Panc1 (cell line): ENCODE data around the gene OTUD7B. TPM values are rescaled to one million over a fixed set of nuclear protein-coding genes. Genes with fewer than 3 reads are reported as not detected.

Experiments used
- ATAC-seq: fragments of 200-7000 bp; cut with Tn5 transposase; 2 replicates; pipeline ENCODE4 v1.9.1; 2020; ENCODE audit warnings: mild to moderate bottlenecking, moderate library complexity
- BruUV-seq: library from RNA; stranded (reverse); fragments of 400-500 nt; replicated peaks from 2 replicates; lab custom pipeline; 2021; lab: Mats Ljungman, UMichigan
- CTCF ChIA-PET: fragments of 300-600 bp; sonication (Branson Sonifier 250); formaldehyde crosslinking; loops from one replicate; lab custom pipeline; 2022; ENCODE audit warnings: antibody characterized with exemption; lab: Charles Lee
- POLR2A ChIA-PET: fragments of 300-600 bp; sonication (Branson Sonifier 250); formaldehyde crosslinking; loops from one replicate; lab custom pipeline; 2022; ENCODE audit warnings: antibody characterized with exemption; lab: Charles Lee
- DNase-seq: peaks from one replicate; pipeline ENCODE4 v3.0.0-alpha.2; 2010; ENCODE audit warnings: low read depth, low spot score
- H3K27ac ChIP-seq: 2 replicates; pipeline ENCODE4 v1.5.1; 2011; ENCODE audit warnings: mild to moderate bottlenecking, low read length, inconsistent platforms
- H3K27me3 ChIP-seq: fragments of 200-500 bp; sonication (Bioruptor generic); 2 replicates; pipeline ENCODE4 v1.6.0; 2014; ENCODE audit warnings: low read length, inconsistent platforms; ENCODE audit not compliant: control insufficient read depth, insufficient read depth
- H3K36me3 ChIP-seq: fragments of 200-500 bp; sonication (Bioruptor generic); 2 replicates; pipeline ENCODE4 v1.5.1; 2014; ENCODE audit warnings: inconsistent platforms, mild to moderate bottlenecking, low read length, moderate library complexity; ENCODE audit not compliant: control insufficient read depth, insufficient read depth
- H3K4me1 ChIP-seq: 2 replicates; pipeline ENCODE4 v1.5.1; 2011; ENCODE audit warnings: inconsistent platforms, mild to moderate bottlenecking, low read length, moderate library complexity; ENCODE audit not compliant: control insufficient read depth, insufficient read depth
- H3K4me3 ChIP-seq, 2 experiments: 2 replicates each; pipeline ENCODE4 v1.5.1; 2011 to 2012; ENCODE audit warnings: low read depth in 2 of 2, low read length in 2 of 2, mild to moderate bottlenecking in 2 of 2, inconsistent platforms in 1 of 2, moderate library complexity in 1 of 2
- H3K9me3 ChIP-seq: fragments of 200-500 bp; sonication (Bioruptor generic); 2 replicates; pipeline ENCODE4 v1.5.1; 2014; ENCODE audit warnings: low read depth, mild to moderate bottlenecking, inconsistent platforms, low read length, moderate library complexity; ENCODE audit not compliant: control insufficient read depth, insufficient read depth
- POLR2AphosphoS5 ChIP-seq: IDR thresholded peaks from 2 replicates; pipeline ENCODE4 v1.6.1; 2012; ENCODE audit warnings: mild to moderate bottlenecking, low read depth, low read length, moderate library complexity
- SIN3A ChIP-seq: IDR thresholded peaks from 2 replicates; pipeline ENCODE4 v1.6.1; 2012; ENCODE audit warnings: low read depth, mild to moderate bottlenecking, low read length, moderate library complexity, borderline replicate concordance; ENCODE audit not compliant: insufficient read depth
- TCF7L2 ChIP-seq: IDR thresholded peaks from 2 replicates; pipeline ENCODE4 v1.6.1; 2011; ENCODE audit warnings: mild to moderate bottlenecking, low read depth, low read length, inconsistent platforms
- in situ Hi-C: cut with HindIII; loops from 2 replicates; pipeline ENCODE4 v1.10.0; 2016; ENCODE audit warnings: low sequenced_read_pairs, low pct_unique_long_range_greater_than_20kb
- intact Hi-C: fragments of 100-400 bp; cut with micrococcal nuclease; formaldehyde crosslinking; loops from one replicate; pipeline ENCODE4 v1.10.0; 2022; ENCODE audit not compliant: unreplicated experiment
- total RNA-seq: library from RNA; stranded (reverse); gene quantifications from one replicate; pipeline ENCODE4 v1.2.1, GENCODE V29; 2021; ENCODE audit not compliant: unreplicated experiment
- TF ChIP-seq, protein P1 (sequence below), 2 experiments: IDR thresholded peaks; 2 replicates each; pipeline ENCODE4 v1.6.1; 2011 to 2012; ENCODE audit warnings: low read depth in 2 of 2, control low read depth in 1 of 2, low read length in 1 of 2, mild to moderate bottlenecking in 1 of 2, moderate library complexity in 1 of 2; ENCODE audit not compliant: insufficient read depth in 1 of 2
- TF ChIP-seq, protein P2 (sequence below): fragments of 450-650 bp; IDR thresholded peaks from 2 replicates; pipeline ENCODE4 v1.5.1; 2017; ENCODE audit warnings: mild to moderate bottlenecking

OTUD7B gene
- total RNA-seq, 1 experiment from 2014 or later: 24.1 TPM

DNA sequence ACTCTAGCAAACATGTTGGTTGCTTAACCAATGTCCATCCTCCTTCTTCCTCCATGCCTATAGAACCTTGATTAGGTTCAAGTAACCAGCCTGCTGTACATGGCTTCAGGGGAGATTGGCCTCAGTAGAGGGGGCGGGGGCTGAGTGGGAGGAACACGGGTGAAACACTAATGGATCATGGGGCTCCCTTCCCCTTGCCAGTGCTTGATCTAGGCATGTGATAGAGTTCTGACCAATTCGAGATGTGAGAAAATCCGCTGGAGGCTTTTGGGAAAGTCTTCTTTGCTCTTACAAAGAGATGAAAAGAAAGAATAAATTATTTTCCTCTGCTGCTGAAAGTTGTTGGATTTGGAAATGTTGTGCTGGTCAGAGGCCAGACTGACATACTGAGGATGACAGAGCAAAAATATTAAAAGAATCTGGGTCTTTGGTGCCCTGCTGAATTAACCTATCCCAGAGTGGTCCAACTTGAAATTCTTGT is 5.2 kb upstream of the OTUD7B start:
- Histone ChIP-seq H3K4me3 (no peak overlapping the region), H3K4me1 (peaks cover 7% of the 10 kb centered on the region), H3K36me3 (no peaks in the 10 kb centered on the region), H3K27ac (no peak overlapping the region), H3K27me3 (no peaks in the 10 kb centered on the region), H3K9me3 (no peaks in the 10 kb centered on the region)
- ATAC-seq (no peak), DNase-seq (no peak)
- in situ Hi-C loops (no loop called here), intact Hi-C loops (no loop called here)
- no TSS peak for BruUV-seq
- TF ChIP-seq SIN3A: no peak
- TF ChIP-seq, protein P1, sequence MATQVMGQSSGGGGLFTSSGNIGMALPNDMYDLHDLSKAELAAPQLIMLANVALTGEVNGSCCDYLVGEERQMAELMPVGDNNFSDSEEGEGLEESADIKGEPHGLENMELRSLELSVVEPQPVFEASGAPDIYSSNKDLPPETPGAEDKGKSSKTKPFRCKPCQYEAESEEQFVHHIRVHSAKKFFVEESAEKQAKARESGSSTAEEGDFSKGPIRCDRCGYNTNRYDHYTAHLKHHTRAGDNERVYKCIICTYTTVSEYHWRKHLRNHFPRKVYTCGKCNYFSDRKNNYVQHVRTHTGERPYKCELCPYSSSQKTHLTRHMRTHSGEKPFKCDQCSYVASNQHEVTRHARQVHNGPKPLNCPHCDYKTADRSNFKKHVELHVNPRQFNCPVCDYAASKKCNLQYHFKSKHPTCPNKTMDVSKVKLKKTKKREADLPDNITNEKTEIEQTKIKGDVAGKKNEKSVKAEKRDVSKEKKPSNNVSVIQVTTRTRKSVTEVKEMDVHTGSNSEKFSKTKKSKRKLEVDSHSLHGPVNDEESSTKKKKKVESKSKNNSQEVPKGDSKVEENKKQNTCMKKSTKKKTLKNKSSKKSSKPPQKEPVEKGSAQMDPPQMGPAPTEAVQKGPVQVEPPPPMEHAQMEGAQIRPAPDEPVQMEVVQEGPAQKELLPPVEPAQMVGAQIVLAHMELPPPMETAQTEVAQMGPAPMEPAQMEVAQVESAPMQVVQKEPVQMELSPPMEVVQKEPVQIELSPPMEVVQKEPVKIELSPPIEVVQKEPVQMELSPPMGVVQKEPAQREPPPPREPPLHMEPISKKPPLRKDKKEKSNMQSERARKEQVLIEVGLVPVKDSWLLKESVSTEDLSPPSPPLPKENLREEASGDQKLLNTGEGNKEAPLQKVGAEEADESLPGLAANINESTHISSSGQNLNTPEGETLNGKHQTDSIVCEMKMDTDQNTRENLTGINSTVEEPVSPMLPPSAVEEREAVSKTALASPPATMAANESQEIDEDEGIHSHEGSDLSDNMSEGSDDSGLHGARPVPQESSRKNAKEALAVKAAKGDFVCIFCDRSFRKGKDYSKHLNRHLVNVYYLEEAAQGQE (IDR thresholded peaks at IDR 0.05; ENCODE audit: insufficient read depth in 1 of 2, low read depth in 2 of 2, low read length in 1 of 2): no peak
- TF ChIP-seq TCF7L2: no peak
- TF ChIP-seq, protein P2, sequence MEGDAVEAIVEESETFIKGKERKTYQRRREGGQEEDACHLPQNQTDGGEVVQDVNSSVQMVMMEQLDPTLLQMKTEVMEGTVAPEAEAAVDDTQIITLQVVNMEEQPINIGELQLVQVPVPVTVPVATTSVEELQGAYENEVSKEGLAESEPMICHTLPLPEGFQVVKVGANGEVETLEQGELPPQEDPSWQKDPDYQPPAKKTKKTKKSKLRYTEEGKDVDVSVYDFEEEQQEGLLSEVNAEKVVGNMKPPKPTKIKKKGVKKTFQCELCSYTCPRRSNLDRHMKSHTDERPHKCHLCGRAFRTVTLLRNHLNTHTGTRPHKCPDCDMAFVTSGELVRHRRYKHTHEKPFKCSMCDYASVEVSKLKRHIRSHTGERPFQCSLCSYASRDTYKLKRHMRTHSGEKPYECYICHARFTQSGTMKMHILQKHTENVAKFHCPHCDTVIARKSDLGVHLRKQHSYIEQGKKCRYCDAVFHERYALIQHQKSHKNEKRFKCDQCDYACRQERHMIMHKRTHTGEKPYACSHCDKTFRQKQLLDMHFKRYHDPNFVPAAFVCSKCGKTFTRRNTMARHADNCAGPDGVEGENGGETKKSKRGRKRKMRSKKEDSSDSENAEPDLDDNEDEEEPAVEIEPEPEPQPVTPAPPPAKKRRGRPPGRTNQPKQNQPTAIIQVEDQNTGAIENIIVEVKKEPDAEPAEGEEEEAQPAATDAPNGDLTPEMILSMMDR: no peak
- no peak for TF ChIP-seq POLR2AphosphoS5
- ChIA-PET POLR2A (no interaction called here), CTCF (no interaction called here)

DNA sequence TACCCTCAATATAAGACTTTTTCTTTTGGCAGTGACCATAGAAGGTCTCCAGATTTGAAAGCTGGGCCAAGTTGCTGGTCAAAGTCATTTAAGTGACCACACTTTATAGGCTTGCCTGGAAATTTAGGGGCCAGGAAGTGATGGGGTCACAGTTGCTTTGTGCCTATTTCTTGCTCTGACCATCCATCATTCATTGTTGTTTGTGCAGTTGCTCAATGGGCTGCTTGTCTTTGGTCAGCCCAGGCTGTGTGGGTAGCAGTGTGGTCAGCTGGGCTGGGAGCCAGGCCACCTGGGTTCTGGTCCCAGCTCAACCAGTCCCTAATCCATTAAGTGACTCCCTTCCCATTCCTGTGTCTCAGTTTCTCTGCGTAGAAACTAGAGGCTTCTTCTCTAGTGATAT is 2.1 kb upstream of the OTUD7B start:
- Histone ChIP-seq H3K4me1 (peaks cover 23% of the 10 kb centered on the region), H3K27ac (no peak overlapping the region), H3K27me3 (no peaks in the 10 kb centered on the region), H3K4me3 (no peak overlapping the region), H3K36me3 (peaks cover 6% of the 10 kb centered on the region; the same call in 1 of the 2 replicates), H3K9me3 (no peaks in the 10 kb centered on the region)
- no peak for ATAC-seq
- no peak for TF ChIP-seq TCF7L2
- TF ChIP-seq, protein P2: no peak
- TF ChIP-seq, protein P1 (IDR thresholded peaks at IDR 0.05; ENCODE audit: insufficient read depth in 1 of 2, low read depth in 2 of 2, low read length in 1 of 2): no peak
- no peak for TF ChIP-seq SIN3A
- TF ChIP-seq POLR2AphosphoS5: no peak
- no peak for DNase-seq
- no TSS peak for BruUV-seq
- in situ Hi-C loops: no loop called here
- POLR2A ChIA-PET: no interaction called here
- intact Hi-C loops: no loop called here
- CTCF ChIA-PET: no interaction called here
